Measurements from ENCODE around the gene SH3D19.

Gene SH3D19

GRCh38 chr4:151347490-151348235, 22.3 kb upstream of the SH3D19 start:
- no peaks in the 10 kb centered on the region for H3K79me2 ChIP-seq (ENCODE audit: insufficient read depth, low read length)
- H3K36me3 ChIP-seq (ENCODE audit: insufficient read depth, low read length): no peaks in the 10 kb centered on the region
- H2AFZ ChIP-seq (ENCODE audit: low read length): no peak overlapping the region
- no peak overlapping the region for H3K9ac ChIP-seq (ENCODE audit: low read depth, low read length, poor library complexity, severe bottlenecking)
- no peaks in the 10 kb centered on the region for H3K9me2 ChIP-seq (replicated peaks; ENCODE audit: low read depth, low read length)
- no peaks in the 10 kb centered on the region for H4K20me1 ChIP-seq (ENCODE audit: insufficient read depth, low read length, poor library complexity, severe bottlenecking)
- no peak overlapping the region for H3K4me2 ChIP-seq (ENCODE audit: low read depth, low read length, poor library complexity, severe bottlenecking)
- peaks cover 10% of the 10 kb centered on the region for H3K27me3 ChIP-seq (ENCODE audit: insufficient read depth, low read length, poor library complexity, severe bottlenecking)
- H3K9me3 ChIP-seq (ENCODE audit: insufficient read depth, low read depth, low read length): no peaks in the 10 kb centered on the region
- H3K4me1 ChIP-seq (ENCODE audit: insufficient read depth, low read length, poor library complexity, severe bottlenecking): no peaks in the 10 kb centered on the region
- no peak for TF ChIP-seq EZH2phosphoT487 (IDR thresholded peaks at IDR 0.05; ENCODE audit: borderline replicate concordance)
- TF ChIP-seq CTCF (conservative IDR thresholded peaks at IDR 0.05; ENCODE audit: low read length): no peak
- H3K4me3 ChIP-seq (ENCODE audit: low read length, poor library complexity, severe bottlenecking): no peak overlapping the region
- no peaks in the 10 kb centered on the region for H3F3A ChIP-seq (ENCODE audit: low read depth)

GRCh38 chr4:151344948-151345347, 19.5 kb upstream of the SH3D19 start:
- H3K27me3 ChIP-seq (ENCODE audit: insufficient read depth, low read length, poor library complexity, severe bottlenecking): peaks cover 10% of the 10 kb centered on the region
- no peaks in the 10 kb centered on the region for H3F3A ChIP-seq (ENCODE audit: low read depth)
- TF ChIP-seq CTCF (conservative IDR thresholded peaks at IDR 0.05; ENCODE audit: low read length): no peak
- TF ChIP-seq EZH2phosphoT487 (IDR thresholded peaks at IDR 0.05; ENCODE audit: borderline replicate concordance): no peak
- H3K4me2 ChIP-seq (ENCODE audit: low read depth, low read length, poor library complexity, severe bottlenecking): no peak overlapping the region
- H3K36me3 ChIP-seq (ENCODE audit: insufficient read depth, low read length): no peaks in the 10 kb centered on the region
- H3K9ac ChIP-seq (ENCODE audit: low read depth, low read length, poor library complexity, severe bottlenecking): no peak overlapping the region
- no peaks in the 10 kb centered on the region for H3K9me2 ChIP-seq (replicated peaks; ENCODE audit: low read depth, low read length)
- no peak overlapping the region for H2AFZ ChIP-seq (ENCODE audit: low read length)
- no peaks in the 10 kb centered on the region for H3K79me2 ChIP-seq (ENCODE audit: insufficient read depth, low read length)
- no peaks in the 10 kb centered on the region for H3K4me1 ChIP-seq (ENCODE audit: insufficient read depth, low read length, poor library complexity, severe bottlenecking)
- H3K9me3 ChIP-seq (ENCODE audit: insufficient read depth, low read depth, low read length): no peaks in the 10 kb centered on the region
- no peaks in the 10 kb centered on the region for H4K20me1 ChIP-seq (ENCODE audit: insufficient read depth, low read length, poor library complexity, severe bottlenecking)
- no peak overlapping the region for H3K4me3 ChIP-seq (ENCODE audit: low read length, poor library complexity, severe bottlenecking)

GRCh38 chr4:151340751-151341385, 15.5 kb upstream of the SH3D19 start:
- Histone ChIP-seq H3K27me3 (ENCODE audit: insufficient read depth, low read length, poor library complexity, severe bottlenecking) (no peaks in the 10 kb centered on the region), H3F3A (ENCODE audit: low read depth) (no peaks in the 10 kb centered on the region), H4K20me1 (ENCODE audit: insufficient read depth, low read length, poor library complexity, severe bottlenecking) (no peaks in the 10 kb centered on the region), H2AFZ (ENCODE audit: low read length) (no peak overlapping the region), H3K36me3 (ENCODE audit: insufficient read depth, low read length) (no peaks in the 10 kb centered on the region), H3K9me2 (replicated peaks; ENCODE audit: low read depth, low read length) (no peaks in the 10 kb centered on the region), H3K4me2 (ENCODE audit: low read depth, low read length, poor library complexity, severe bottlenecking) (no peak overlapping the region), H3K9me3 (ENCODE audit: insufficient read depth, low read depth, low read length) (no peaks in the 10 kb centered on the region), H3K79me2 (ENCODE audit: insufficient read depth, low read length) (no peaks in the 10 kb centered on the region), H3K4me3 (ENCODE audit: low read length, poor library complexity, severe bottlenecking) (no peak overlapping the region), H3K4me1 (ENCODE audit: insufficient read depth, low read length, poor library complexity, severe bottlenecking) (no peaks in the 10 kb centered on the region), H3K9ac (ENCODE audit: low read depth, low read length, poor library complexity, severe bottlenecking) (no peak overlapping the region)
- no peak for TF ChIP-seq CTCF (conservative IDR thresholded peaks at IDR 0.05; ENCODE audit: low read length)
- no peak for TF ChIP-seq EZH2phosphoT487 (IDR thresholded peaks at IDR 0.05; ENCODE audit: borderline replicate concordance)

Measured in Loucy (cell line).